Measurements from ENCODE around the gene ATG7. TPM values are rescaled to one million over a fixed set of nuclear protein-coding genes. Genes with fewer than 3 reads are reported as not detected.

The ATG7 gene
- total RNA-seq, 1 donor from 2014 or later = 55.0 TPM

DNA sequence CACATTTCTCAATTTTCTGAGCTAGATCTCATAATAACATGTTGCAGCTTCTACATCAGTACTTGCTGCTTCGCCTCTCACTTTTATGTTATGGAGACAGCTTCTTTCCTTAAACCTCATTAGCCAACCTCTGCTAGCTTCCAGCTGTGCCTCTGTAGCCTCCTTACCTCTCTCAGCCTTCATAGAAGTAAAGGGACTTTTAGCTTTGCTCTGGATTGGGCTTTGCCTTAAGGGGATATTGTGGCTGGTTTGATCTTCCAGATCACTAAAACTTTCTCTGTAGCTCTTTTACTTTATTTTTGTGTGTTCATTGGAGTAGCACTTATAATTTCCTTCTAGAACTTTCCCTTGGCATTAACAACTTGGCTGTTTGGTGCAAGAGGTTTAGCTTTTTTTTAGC lies 150.1 kb downstream of the ATG7 start:
- intact Hi-C loops (cut with DNase I) = no loop called here
- Histone ChIP-seq H3K4me3 (no peak overlapping the region), H3K36me3 (no peaks in the 10 kb centered on the region), H3K9me3 (no peaks in the 10 kb centered on the region), H3K27ac (no peak overlapping the region), H3K4me1 (no peaks in the 10 kb centered on the region), H3K27me3 (no peaks in the 10 kb centered on the region)
- DNase-seq (ENCODE audit: extremely low spot score in 2 of 2) = no peak
- TF ChIP-seq, protein P1, sequence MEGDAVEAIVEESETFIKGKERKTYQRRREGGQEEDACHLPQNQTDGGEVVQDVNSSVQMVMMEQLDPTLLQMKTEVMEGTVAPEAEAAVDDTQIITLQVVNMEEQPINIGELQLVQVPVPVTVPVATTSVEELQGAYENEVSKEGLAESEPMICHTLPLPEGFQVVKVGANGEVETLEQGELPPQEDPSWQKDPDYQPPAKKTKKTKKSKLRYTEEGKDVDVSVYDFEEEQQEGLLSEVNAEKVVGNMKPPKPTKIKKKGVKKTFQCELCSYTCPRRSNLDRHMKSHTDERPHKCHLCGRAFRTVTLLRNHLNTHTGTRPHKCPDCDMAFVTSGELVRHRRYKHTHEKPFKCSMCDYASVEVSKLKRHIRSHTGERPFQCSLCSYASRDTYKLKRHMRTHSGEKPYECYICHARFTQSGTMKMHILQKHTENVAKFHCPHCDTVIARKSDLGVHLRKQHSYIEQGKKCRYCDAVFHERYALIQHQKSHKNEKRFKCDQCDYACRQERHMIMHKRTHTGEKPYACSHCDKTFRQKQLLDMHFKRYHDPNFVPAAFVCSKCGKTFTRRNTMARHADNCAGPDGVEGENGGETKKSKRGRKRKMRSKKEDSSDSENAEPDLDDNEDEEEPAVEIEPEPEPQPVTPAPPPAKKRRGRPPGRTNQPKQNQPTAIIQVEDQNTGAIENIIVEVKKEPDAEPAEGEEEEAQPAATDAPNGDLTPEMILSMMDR (IDR thresholded peaks at IDR 0.05) = no peak
- no peak for TF ChIP-seq POLR2AphosphoS5 (IDR thresholded peaks at IDR 0.05; ENCODE audit: insufficient read depth in 1 of 2, low read depth in 1 of 2)
- TF ChIP-seq POLR2A (IDR thresholded peaks at IDR 0.05) = no peak

DNA sequence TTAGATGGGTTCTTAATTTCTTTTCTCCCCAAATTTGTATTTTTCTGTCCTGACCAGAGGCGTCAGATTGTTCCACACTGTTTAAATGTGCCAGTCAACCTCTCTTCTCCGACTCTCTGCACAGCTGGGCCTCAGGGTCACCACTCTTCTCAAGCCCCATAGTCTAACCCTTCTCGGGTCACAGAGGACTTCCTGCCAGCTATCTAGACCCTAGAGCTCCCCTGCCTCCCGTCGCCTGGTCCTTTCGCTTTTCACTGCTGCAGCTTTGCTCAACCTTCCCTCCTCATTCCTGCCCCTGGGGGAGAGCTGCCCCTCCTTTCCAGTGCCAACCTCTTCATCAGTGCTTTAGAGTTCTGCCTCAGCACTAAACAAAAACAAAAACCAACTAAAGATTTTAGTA lies 151.7 kb downstream of the ATG7 start:
- no peak for DNase-seq (ENCODE audit: extremely low spot score in 2 of 2)
- Histone ChIP-seq H3K36me3 (no peaks in the 10 kb centered on the region), H3K27ac (no peak overlapping the region), H3K4me1 (no peaks in the 10 kb centered on the region), H3K4me3 (no peak overlapping the region), H3K9me3 (no peaks in the 10 kb centered on the region), H3K27me3 (no peaks in the 10 kb centered on the region)
- TF ChIP-seq, protein P1 (IDR thresholded peaks at IDR 0.05) = no peak
- no peak for TF ChIP-seq POLR2A (IDR thresholded peaks at IDR 0.05)
- no peak for TF ChIP-seq POLR2AphosphoS5 (IDR thresholded peaks at IDR 0.05; ENCODE audit: insufficient read depth in 1 of 2, low read depth in 1 of 2)
- intact Hi-C loops (cut with DNase I) = no loop called here

DNA sequence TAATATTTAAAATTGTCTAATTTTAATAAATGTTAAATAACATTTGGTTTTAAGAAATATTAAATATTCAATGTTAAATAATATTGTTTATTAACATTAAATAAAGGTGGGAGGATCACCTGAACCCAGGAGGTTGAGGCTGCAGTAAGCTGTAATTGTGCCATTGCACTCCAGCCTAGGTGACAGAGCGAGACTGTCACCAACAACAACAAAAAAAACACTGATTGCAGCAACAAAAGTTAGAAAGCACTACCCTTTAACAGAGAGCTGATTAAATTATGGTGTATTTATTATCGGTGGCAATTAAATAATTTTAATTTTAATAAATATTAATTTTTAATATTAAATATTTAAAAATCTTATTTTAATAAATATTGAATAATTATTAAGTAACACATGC lies 152.1 kb downstream of the ATG7 start:
- DNase-seq (ENCODE audit: extremely low spot score in 2 of 2) = no peak
- H3K4me3 ChIP-seq = no peak overlapping the region
- intact Hi-C loops (cut with DNase I) = no loop called here
- no peaks in the 10 kb centered on the region for H3K4me1 ChIP-seq
- TF ChIP-seq POLR2AphosphoS5 (IDR thresholded peaks at IDR 0.05; ENCODE audit: insufficient read depth in 1 of 2, low read depth in 1 of 2) (no peak), POLR2A (IDR thresholded peaks at IDR 0.05) (no peak)
- TF ChIP-seq, protein P1 (IDR thresholded peaks at IDR 0.05) = no peak
- H3K27ac ChIP-seq = no peak overlapping the region
- no peaks in the 10 kb centered on the region for H3K9me3 ChIP-seq
- H3K36me3 ChIP-seq = no peaks in the 10 kb centered on the region
- no peaks in the 10 kb centered on the region for H3K27me3 ChIP-seq

DNA sequence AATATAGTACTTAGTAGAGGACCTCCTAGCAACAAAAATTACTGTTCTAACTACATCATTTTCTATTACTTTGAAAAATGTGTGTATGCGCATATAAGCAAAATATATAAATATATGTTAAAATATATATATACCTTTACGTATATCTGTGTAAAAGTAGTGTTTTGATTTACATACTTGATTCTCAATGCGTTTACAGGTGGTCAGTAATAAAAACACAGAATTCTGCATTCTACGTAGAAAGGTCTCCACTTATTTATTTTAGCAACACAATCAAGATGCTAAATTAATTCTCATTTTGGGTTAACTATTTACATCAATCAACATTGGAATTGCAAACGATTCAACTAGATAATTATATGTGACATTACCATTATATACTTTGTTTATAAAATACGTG lies 158.0 kb downstream of the ATG7 start:
- H3K27ac ChIP-seq = peak overlapping the region; percentile 56
- intact Hi-C loops (cut with DNase I) = no loop called here
- no peaks in the 10 kb centered on the region for H3K36me3 ChIP-seq
- no peaks in the 10 kb centered on the region for H3K27me3 ChIP-seq
- TF ChIP-seq POLR2A (IDR thresholded peaks at IDR 0.05) (no peak), POLR2AphosphoS5 (IDR thresholded peaks at IDR 0.05; ENCODE audit: insufficient read depth in 1 of 2, low read depth in 1 of 2) (no peak)
- TF ChIP-seq, protein P1 (IDR thresholded peaks at IDR 0.05) = no peak
- no peak for DNase-seq (ENCODE audit: extremely low spot score in 2 of 2)
- H3K9me3 ChIP-seq = no peaks in the 10 kb centered on the region
- H3K4me1 ChIP-seq = peaks cover 40% of the 10 kb centered on the region
- no peak overlapping the region for H3K4me3 ChIP-seq

DNA sequence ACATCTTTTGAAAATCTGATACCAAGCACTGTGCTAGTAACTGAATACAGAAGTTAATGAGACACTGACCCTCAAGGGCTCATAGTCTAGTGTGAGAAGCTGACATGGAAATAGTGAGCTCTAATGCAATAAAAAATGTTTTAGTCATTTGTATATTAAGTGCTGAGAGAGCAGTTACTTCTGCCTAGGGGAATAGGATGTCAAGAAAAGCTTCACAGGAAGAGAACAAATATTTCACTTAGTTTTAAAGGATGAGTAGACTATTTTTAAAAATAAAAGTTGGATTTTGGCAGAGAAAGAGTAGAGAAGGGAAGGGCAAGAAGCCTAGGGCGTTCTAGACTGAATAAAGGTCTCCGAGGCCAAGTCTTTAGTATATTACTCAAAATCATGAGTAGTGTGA lies 158.4 kb downstream of the ATG7 start:
- DNase-seq (ENCODE audit: extremely low spot score in 2 of 2) = no peak
- intact Hi-C loops (cut with DNase I) = no loop called here
- no peak for TF ChIP-seq POLR2AphosphoS5 (IDR thresholded peaks at IDR 0.05; ENCODE audit: insufficient read depth in 1 of 2, low read depth in 1 of 2)
- no peak for TF ChIP-seq POLR2A (IDR thresholded peaks at IDR 0.05)
- TF ChIP-seq, protein P1 (IDR thresholded peaks at IDR 0.05) = no peak
- H3K4me1 ChIP-seq = peaks cover 44% of the 10 kb centered on the region
- peak overlapping the region; percentile 56 for H3K27ac ChIP-seq
- no peak overlapping the region for H3K4me3 ChIP-seq
- H3K27me3 ChIP-seq = no peaks in the 10 kb centered on the region
- no peaks in the 10 kb centered on the region for H3K36me3 ChIP-seq
- no peaks in the 10 kb centered on the region for H3K9me3 ChIP-seq

Measured in vagina (tissue), 2 donors.